Panc1 (cell line): ENCODE data around the gene TEX51.

Experiments
- CTCF ChIP-seq: fragments of 450-650 bp; IDR thresholded peaks from 2 replicates; pipeline ENCODE4 v1.5.1; 2017; ENCODE audit warnings: mild to moderate bottlenecking
- POLR2AphosphoS5 ChIP-seq: IDR thresholded peaks from 2 replicates; pipeline ENCODE4 v1.6.1; 2012; ENCODE audit warnings: mild to moderate bottlenecking, low read depth, low read length, moderate library complexity
- REST ChIP-seq, 2 experiments: IDR thresholded peaks; 2 replicates each; pipeline ENCODE4 v1.6.1; 2011 to 2012; ENCODE audit warnings: low read depth in 2 of 2, control low read depth in 1 of 2, low read length in 1 of 2, mild to moderate bottlenecking in 1 of 2, moderate library complexity in 1 of 2; ENCODE audit not compliant: insufficient read depth in 1 of 2
- SIN3A ChIP-seq: IDR thresholded peaks from 2 replicates; pipeline ENCODE4 v1.6.1; 2012; ENCODE audit warnings: low read depth, mild to moderate bottlenecking, low read length, moderate library complexity, borderline replicate concordance; ENCODE audit not compliant: insufficient read depth
- TCF7L2 ChIP-seq: IDR thresholded peaks from 2 replicates; pipeline ENCODE4 v1.6.1; 2011; ENCODE audit warnings: mild to moderate bottlenecking, low read depth, low read length, inconsistent platforms

GRCh38 chr2:126935774-126936173, 37.1 kb downstream of the TEX51 start:
- TF ChIP-seq SIN3A, result no peak
- TF ChIP-seq CTCF, result no peak
- no peak for TF ChIP-seq REST (IDR thresholded peaks at IDR 0.05; ENCODE audit: insufficient read depth in 1 of 2, low read depth in 2 of 2, low read length in 1 of 2)
- no peak for TF ChIP-seq POLR2AphosphoS5
- TF ChIP-seq TCF7L2, result no peak
